ENCODE results near the gene ZDHHC14.
"Not testable (repeated sequence)": the region's sequence is repeated elsewhere in the genome, so short reads cannot be mapped to it uniquely, and the experiment has no call there.

The ZDHHC14 gene

DNA sequence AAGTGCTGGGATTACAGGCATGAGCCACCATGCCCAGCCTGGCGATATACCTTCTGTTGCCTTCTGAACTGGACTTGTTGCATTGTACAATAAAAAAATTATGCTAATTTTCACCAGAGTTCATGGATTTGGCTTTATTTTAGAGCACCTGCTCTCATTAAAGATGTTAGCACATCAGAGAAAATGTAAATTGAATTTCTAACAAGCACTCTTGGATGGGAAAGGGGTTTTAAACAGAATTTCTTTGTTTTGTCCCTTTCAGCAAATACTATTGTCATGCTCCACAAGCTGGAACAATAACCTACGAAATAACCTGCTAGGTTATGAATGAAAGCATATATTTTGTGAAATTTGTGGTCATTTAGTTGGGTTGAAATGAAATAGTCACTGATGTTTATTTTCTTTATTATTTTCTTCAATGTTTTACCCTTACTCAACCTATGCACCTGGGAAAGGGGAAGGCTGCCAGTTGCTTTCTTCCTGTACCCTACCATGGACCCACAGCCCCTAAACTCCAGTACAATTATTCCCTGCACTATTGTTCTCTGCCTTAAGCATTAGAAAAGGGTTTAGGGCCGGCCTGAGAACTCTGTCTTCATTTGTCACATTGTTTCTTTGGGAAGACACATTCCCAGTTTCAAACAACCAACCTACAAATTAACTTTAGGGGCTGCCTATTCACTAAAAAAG lies 22.2 kb downstream of the ZDHHC14 start:
- no peak for DNase-seq (ENCODE audit: low read depth in 2 of 3, low spot score in 1 of 3)

DNA sequence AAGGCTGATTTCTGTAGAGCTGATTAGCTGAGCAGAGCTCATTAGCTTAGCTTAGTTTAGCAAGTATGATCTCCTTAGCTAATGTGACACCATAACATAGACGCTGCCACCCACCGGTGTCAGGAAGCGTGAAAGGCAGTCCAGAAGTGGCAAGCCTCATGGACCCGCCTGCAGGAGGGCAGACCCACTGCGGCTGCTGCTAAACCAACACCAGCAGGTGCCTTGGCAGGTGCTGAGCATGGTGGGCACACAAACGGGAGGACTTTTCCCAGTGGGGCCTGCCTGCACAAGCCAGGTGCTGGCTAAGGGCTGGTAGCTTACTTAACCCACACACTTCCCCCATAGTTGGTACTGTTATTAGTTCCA lies 22.7 kb downstream of the ZDHHC14 start:
- no peak for DNase-seq (ENCODE audit: low read depth in 2 of 3, low spot score in 1 of 3)

DNA sequence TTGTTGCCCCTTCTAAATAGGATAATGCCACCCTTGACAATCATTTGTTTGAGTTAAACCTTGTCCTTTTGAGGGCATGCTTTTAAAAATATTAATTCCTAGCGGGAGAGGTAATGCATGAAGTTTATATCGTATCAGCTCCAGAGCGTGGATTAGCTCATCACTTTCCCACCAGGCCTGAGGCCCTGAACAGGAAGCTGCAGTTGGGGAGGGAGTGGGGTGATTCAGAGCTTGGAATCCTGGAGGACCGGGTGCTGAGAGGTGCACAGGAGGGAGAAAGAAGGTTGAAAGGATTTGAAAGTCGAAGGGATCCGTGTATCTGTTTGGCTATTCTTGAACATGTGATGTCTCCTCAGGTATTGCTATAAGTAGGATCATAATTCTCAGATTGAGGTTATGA lies 25.0 kb downstream of the ZDHHC14 start:
- no peak for DNase-seq (ENCODE audit: low read depth in 2 of 3, low spot score in 1 of 3)

- no peak for DNase-seq (ENCODE audit: low read depth in 2 of 3, low spot score in 1 of 3)
Observed at GRCh38 chr6:157406661-157407060, 25.7 kb downstream of the ZDHHC14 start.

DNA sequence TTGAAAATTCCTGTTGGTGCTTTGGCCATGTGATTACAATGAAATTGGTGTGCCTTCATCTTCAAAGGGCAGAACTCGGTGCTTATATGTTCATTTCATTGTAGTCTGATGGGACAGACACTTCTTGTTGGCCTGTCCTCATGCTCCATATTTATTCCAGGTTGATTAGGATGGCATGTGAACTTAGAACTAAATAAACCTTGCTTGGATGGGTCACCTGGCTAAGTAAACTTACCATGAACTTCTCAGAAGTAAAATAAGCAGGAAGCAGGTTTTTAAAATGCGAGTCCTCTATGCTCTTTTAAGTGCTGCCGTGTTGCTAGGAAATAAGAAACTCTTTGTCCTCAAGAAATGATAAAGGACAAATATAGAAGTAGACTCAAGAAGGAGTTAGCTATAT lies 26.7 kb downstream of the ZDHHC14 start:
- DNase-seq (ENCODE audit: low read depth in 2 of 3, low spot score in 1 of 3), result no peak

- not testable (repeated sequence) for DNase-seq (ENCODE audit: low read depth in 2 of 3, low spot score in 1 of 3)
Observed at GRCh38 chr6:157408427-157408826, 27.4 kb downstream of the ZDHHC14 start.

DNA sequence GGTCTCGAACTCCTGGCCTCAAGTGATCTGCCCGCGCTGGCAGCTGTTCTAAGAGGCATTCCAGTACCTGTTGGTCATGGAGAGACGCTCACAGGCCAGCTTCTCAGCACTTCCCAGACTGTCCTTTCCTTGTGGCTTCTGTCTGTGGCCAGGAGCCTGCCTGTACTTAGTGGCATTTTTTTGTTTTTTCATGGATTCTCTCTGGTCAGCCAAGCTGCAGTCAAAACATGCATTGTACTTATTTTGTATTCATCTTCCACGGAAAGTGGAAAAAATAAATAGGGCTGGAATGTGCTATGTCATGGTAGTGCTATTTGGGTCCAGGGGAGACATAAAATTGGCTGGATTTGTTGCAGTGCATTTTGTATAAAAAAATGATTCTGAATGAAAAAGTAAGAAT lies 29.1 kb downstream of the ZDHHC14 start:
- no peak for DNase-seq (ENCODE audit: low read depth in 2 of 3, low spot score in 1 of 3)

- no peak for DNase-seq (ENCODE audit: low read depth in 2 of 3, low spot score in 1 of 3)
Observed at GRCh38 chr6:157411368-157411767, 30.4 kb downstream of the ZDHHC14 start.

GRCh38 chr6:157412791-157413190 lies 31.8 kb downstream of the ZDHHC14 start:
- no peak for DNase-seq (ENCODE audit: low read depth in 2 of 3, low spot score in 1 of 3)

DNA sequence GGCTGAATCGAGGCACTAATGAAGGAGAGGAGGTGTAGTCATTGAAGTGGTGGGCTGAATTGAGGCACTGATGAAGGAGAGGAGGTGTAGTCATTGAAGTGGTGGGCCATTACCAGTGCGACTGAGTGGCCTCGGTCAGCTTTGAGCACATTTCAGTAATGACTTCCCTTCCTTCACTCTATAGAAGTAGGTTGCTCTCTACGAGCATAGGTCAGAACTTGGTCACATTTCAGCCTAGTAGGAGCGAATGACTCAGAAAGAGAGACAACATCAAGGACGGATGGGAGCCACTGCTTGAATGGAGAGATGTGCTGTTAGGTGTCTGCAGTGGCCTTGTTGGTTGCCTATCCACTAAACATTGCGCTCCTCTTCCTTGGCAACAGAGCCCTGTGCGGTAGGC lies 39.5 kb downstream of the ZDHHC14 start:
- DNase-seq (ENCODE audit: low read depth in 2 of 3, low spot score in 1 of 3), result no peak

- DNase-seq (ENCODE audit: low read depth in 2 of 3, low spot score in 1 of 3), result no peak
Observed at GRCh38 chr6:157424491-157425020, 43.6 kb downstream of the ZDHHC14 start.

DNA sequence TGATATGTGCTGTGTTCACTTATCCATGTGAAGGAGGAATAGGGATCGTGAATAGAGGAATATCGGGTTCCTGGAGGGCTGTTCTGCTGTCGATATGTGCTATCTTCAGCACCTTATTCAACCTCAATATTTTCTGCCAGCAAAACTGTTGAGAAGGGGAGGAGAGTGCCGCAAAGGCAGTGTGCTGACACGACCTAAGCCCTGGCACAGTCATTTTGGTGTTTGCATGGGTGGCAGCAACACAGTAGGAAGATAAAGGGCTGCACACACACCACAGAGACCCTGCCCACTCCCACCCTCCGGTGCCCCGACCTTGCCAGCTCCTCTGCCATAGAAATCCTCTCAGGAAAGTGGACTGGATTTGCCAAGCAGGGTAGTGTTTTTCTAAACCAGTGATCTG lies 47.0 kb downstream of the ZDHHC14 start:
- DNase-seq (ENCODE audit: low read depth in 2 of 3, low spot score in 1 of 3), result no peak

DNA sequence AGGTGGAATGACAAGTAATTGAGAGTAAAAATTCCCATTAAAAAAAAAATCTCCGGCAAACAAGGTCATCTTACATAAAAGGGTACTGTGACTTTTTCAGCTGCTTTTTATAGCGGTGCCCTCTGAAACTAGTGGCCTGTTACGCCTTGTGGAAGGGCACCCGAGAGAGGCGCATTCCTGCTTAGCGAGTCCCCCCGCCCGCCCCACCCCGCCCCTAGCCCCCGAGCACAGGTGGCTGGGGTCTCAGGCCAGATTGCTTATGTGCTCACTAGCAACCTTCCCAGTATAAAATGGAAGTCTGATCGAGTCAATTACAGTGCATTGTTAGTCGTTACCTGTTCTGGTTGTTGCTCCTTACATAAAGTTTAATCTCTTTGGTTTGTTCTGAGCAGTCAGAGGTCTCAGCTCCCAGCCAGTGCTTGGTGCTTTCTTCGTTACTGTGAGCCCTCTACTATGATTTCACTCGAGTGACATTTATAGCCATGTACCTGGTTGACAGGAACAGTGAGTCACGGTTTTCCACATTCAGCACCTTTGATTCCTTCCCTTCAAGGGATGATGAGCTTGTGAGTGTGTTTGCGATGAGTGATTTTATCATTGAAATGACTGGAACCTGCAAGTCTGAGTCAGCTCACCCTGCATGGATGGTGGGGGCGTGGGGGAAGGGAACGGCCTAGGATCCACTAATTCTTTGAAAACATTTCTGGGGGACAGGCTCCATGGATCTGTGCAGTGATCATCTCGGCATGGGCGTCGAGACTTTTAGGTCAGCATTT lies 47.6 kb downstream of the ZDHHC14 start:
- peak; percentile 70 to 80 (median 74) for DNase-seq (ENCODE audit: low read depth in 2 of 3, low spot score in 1 of 3)

DNA sequence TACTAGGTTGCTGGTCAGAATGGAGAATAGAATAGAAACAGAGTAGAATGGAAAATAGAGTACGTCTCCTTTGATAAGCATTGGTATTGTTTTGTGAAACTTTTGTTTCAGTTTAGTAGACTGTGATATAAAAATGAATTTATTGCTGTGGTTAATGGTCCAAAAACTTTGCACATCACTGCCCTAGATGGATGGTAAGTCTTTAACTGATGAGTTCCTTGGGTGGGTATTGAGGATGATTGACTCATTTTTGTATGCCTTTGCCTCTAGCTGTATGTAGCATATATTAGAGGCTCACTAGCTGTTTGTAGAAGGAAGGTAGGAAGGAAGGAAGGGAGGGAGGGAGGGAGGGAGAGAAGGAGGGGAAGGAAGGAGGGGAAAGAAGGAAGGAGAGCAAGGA lies 48.3 kb downstream of the ZDHHC14 start:
- DNase-seq (ENCODE audit: low read depth in 2 of 3, low spot score in 1 of 3), result no peak

DNA sequence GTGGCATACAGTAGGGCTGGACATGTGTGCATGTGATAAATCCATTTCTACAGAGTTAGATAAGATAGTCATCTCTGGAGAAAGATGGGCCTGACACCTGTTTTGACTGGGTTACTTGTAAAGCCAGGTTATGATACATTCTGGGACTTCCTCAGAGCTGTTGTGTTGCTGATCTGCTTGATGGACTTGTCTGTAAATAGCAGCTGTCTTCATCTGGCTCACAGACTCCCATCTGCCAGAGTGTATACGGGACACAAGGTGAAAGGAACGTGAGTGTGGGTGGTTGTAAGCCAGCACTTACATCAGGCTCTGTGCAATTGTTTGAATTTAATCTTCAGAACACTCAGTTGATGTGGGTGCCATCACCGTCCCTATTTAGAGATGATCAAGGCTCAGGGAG lies 49.8 kb downstream of the ZDHHC14 start:
- DNase-seq (ENCODE audit: low read depth in 2 of 3, low spot score in 1 of 3), result no peak

DNA sequence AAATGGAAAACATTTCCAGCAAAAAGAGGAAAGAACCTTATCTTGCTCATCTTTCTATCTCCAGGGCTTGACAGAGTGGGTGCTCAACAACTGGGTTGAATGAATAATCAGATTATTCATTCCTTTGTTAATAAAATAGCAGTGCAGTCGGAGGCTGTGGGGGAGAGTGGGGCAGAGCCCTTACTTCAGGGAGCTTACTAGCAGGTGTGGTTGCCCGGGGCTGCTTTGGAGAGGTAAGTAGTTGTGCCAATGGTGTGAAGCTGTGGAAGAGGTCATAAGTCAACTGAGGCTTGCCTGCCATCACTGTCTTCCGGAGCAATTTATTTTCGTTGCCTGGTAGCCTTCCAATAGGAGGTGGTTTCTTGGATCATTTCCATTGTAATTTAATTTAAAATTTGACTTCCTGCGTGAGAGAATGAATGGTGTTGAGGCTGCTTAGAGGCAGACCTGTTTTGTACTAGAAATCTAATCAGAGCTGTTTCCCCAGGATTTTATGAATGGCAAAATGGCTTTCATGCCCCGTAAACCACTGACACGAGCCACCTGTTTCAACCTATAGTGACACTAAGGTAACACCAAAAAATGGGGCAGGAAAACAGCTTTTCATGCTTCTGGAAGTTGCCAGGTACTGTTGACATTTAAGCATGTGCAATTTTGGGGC lies 51.4 kb downstream of the ZDHHC14 start:
- DNase-seq (ENCODE audit: low read depth in 2 of 3, low spot score in 1 of 3), result no peak

GRCh38 chr6:157432892-157433265 lies 51.9 kb downstream of the ZDHHC14 start:
- no peak for DNase-seq (ENCODE audit: low read depth in 2 of 3, low spot score in 1 of 3)

DNA sequence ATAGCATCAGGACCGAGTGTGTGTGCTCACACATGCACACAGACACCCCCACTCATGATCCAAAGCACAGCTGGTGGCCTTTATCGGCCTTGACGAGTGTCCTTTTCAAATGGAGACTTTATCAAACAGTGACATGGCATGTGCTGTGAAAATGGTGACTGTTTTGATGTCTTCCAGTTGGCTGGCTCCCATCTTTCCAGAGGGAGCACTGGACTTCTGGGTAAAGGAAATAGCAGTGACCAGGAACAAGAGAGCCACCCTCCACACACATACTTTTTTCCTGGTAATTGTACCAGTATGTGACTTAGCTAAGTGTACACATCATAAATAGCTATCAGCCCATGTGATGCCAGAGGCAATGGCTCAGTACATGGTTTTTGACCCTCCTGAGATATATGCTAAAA lies 52.7 kb downstream of the ZDHHC14 start:
- DNase-seq (ENCODE audit: low read depth in 2 of 3, low spot score in 1 of 3), result no peak

GRCh38 chr6:157434349-157435033 lies 53.5 kb downstream of the ZDHHC14 start:
- no peak for DNase-seq (ENCODE audit: low read depth in 2 of 3, low spot score in 1 of 3)

DNA sequence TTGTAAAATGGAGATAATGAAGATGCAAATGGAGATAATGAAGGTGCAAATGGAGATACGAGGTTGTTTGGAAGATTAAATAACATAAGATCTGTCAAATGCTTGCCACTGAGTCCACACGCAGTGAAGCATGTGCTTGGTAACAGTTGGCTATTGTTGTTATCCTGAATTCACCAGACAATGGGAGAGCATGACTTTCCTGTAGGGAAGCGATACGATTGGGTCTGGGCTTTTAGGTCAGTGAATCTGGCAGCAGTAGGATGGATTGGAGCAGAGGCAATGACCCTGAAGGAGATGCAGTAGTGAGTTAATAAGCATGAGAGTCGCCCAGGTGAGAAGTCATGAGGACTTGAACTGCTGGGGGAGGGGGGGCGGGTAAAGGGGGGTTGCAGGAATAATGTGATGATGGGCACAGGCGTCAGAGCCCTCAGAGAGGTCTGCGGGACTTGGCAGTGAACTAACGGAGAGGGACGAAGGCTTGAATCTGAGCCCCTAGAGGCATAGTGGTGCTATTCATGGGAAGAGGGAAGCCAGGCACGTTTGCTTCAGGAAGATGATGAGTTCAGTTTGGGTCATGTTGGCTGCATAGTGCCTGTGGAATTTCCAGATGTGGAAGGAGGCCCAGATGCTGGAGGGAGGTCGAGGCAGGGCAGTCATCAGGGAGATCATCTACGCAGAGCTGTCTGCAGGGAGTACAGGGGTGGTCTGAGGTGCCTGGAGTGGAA lies 55.4 kb downstream of the ZDHHC14 start:
- no peak for DNase-seq (ENCODE audit: low read depth in 2 of 3, low spot score in 1 of 3)

GRCh38 chr6:157436944-157437336 lies 56.0 kb downstream of the ZDHHC14 start:
- DNase-seq (ENCODE audit: low read depth in 2 of 3, low spot score in 1 of 3), result no peak
